B cell (primary cell): Measurements from ENCODE around the gene POT1. TPM values are rescaled to one million over a fixed set of nuclear protein-coding genes. Genes with fewer than 3 reads are reported as not detected.

Experiments
- ATAC-seq: fragments of 200-7000 bp; cut with Tn5 transposase; one replicate; pipeline ENCODE4 v1.10.0; 2021; ENCODE audit warnings: low read depth, mild to moderate bottlenecking, moderate number of reproducible peaks, moderate library complexity
- CTCF ChIA-PET: fragments of 350-600 bp; sonication (Branson Sonifier 250); formaldehyde crosslinking; loops from one replicate; lab custom pipeline; 2021; ENCODE audit warnings: antibody characterized with exemption, inconsistent platforms; lab: Charles Lee
- POLR2A ChIA-PET: fragments of 350-600 bp; sonication (Branson Sonifier 250); formaldehyde crosslinking; loops from one replicate; lab custom pipeline; 2021; ENCODE audit warnings: antibody characterized with exemption; lab: Charles Lee
- DNase-seq: peaks from one replicate; pipeline ENCODE4 v3.0.0; 2013
- H2AFZ ChIP-seq: 2 replicates; pipeline ENCODE4 v1.6.1; 2012; ENCODE audit warnings: mild to moderate bottlenecking, low read depth, low read length; ENCODE audit not compliant: insufficient read depth, poor library complexity, severe bottlenecking
- H3K27ac ChIP-seq, 2 donors: 1 replicate in 1 of 2; 2 replicates in 1 of 2; pipeline ENCODE4 v1.5.1; 2012 to 2013; ENCODE audit warnings: low read length in 2 of 2, mild to moderate bottlenecking in 2 of 2, moderate library complexity in 1 of 2
- H3K27me3 ChIP-seq, 4 experiments: fragments of 200-600 bp in 1 of 4; sonication (generic) in 1 of 4; replicated peaks in 1 of 4; 1 replicate in 2 of 4; 2 replicates in 2 of 4; pipeline versions ENCODE4 v1.6.1 to v1.7.0; 2013 to 2016; ENCODE audit warnings: low read length in 3 of 4, mild to moderate bottlenecking in 2 of 4, mixed read lengths in 1 of 4, moderate library complexity in 1 of 4; ENCODE audit not compliant: insufficient read depth in 4 of 4, control insufficient read depth in 3 of 4; ENCODE audit errors: control extremely low read depth in 1 of 4
- H3K36me3 ChIP-seq, 2 experiments: replicated peaks in 1 of 2; 1 replicate in 1 of 2; 2 replicates in 1 of 2; pipeline versions ENCODE4 v1.6.1 to v1.7.1; 2013; ENCODE audit warnings: low read length in 1 of 2; ENCODE audit not compliant: insufficient read depth in 2 of 2, control insufficient read depth in 1 of 2; ENCODE audit errors: control extremely low read depth in 1 of 2, extremely low read depth in 1 of 2
- H3K4me1 ChIP-seq, 2 donors: fragments of 200-600 bp in 1 of 2; sonication (generic) in 1 of 2; 1 replicate in 1 of 2; 2 replicates in 1 of 2; pipeline versions ENCODE4 v1.5.1 to v1.6.1; 2013 to 2017; ENCODE audit warnings: low read length in 2 of 2; ENCODE audit not compliant: control insufficient read depth in 2 of 2, insufficient read depth in 2 of 2
- H3K4me2 ChIP-seq: replicated peaks from 2 replicates; pipeline ENCODE3; 2012; ENCODE audit warnings: mild to moderate bottlenecking, low read depth, low read length; ENCODE audit not compliant: poor library complexity, severe bottlenecking
- H3K4me3 ChIP-seq, 5 experiments: fragments of 200-600 bp in 1 of 5; sonication (generic) in 1 of 5; 1 replicate in 3 of 5; 2 replicates in 2 of 5; pipeline versions ENCODE4 v1.5.1 to v1.7.0; 2011 to 2016; ENCODE audit warnings: low read length in 4 of 5, mild to moderate bottlenecking in 4 of 5, low read depth in 2 of 5, control low read depth in 1 of 5, moderate library complexity in 1 of 5; ENCODE audit not compliant: insufficient read depth in 1 of 5; ENCODE audit errors: control extremely low read depth in 1 of 5, extremely low read depth in 1 of 5
- H3K79me2 ChIP-seq: fragments of 200-600 bp; sonication (generic); one replicate; pipeline ENCODE4 v1.6.0; 2016; ENCODE audit warnings: low read length; ENCODE audit not compliant: control insufficient read depth, insufficient read depth
- H3K9ac ChIP-seq: fragments of 200-600 bp; sonication (generic); 2 replicates; pipeline ENCODE4 v1.6.1; 2017; ENCODE audit warnings: mild to moderate bottlenecking, low read length, moderate library complexity
- H3K9me3 ChIP-seq, 3 donors: one replicate each; pipeline versions ENCODE4 v1.6.1 to v1.7.1; 2013; ENCODE audit warnings: low read length in 2 of 3; ENCODE audit not compliant: control insufficient read depth in 2 of 3, insufficient read depth in 1 of 3; ENCODE audit errors: control extremely low read depth in 1 of 3
- H4K20me1 ChIP-seq: 2 replicates; pipeline ENCODE4 v1.6.0; 2012; ENCODE audit warnings: mild to moderate bottlenecking, low read length; ENCODE audit not compliant: insufficient read depth, control insufficient read depth, poor library complexity, severe bottlenecking
- H3K27ac Mint-ChIP-seq: one replicate; pipeline ENCODE4 v1.8.0; 2021; ENCODE audit warnings: mixed read lengths
- H3K27me3 Mint-ChIP-seq: one replicate; pipeline ENCODE4 v1.8.0; 2021; ENCODE audit warnings: mixed read lengths
- H3K4me1 Mint-ChIP-seq: one replicate; pipeline ENCODE4 v1.8.0; 2021; ENCODE audit warnings: mixed read lengths
- H3K4me3 Mint-ChIP-seq: one replicate; pipeline ENCODE4 v1.8.0; 2021; ENCODE audit warnings: mixed read lengths
- H3K9me3 Mint-ChIP-seq: one replicate; pipeline ENCODE4 v1.8.0; 2022; ENCODE audit warnings: mixed read lengths; ENCODE audit not compliant: insufficient read depth
- CTCF ChIP-seq: fragments of 200-600 bp; IDR thresholded peaks from one replicate; pipeline ENCODE4 v1.8.0; 2022; ENCODE audit warnings: antibody characterized with exemption, mild to moderate bottlenecking
- EZH2 ChIP-seq: IDR thresholded peaks from 2 replicates; pipeline ENCODE4 v1.6.1; 2012; ENCODE audit warnings: borderline replicate concordance, low read depth, mild to moderate bottlenecking, moderate library complexity, low read length; ENCODE audit not compliant: insufficient read depth, poor library complexity, severe bottlenecking
- WGBS: methylation state at CpG from one replicate; pipeline ENCODE4 v1.1.5; 2013; ENCODE audit warnings: missing lambda C conversion rate; ENCODE audit not compliant: insufficient coverage; 5-methylcytosine and 5-hydroxymethylcytosine counted together
- intact Hi-C: fragments of 100-400 bp; cut with micrococcal nuclease; formaldehyde crosslinking; loops from one replicate; pipeline ENCODE4 v1.10.0; 2022
- polyA plus RNA-seq: library from polyadenylated mRNA; depleted of rRNA; stranded (reverse); fragments of >200 nt; gene quantifications from 2 replicates; pipeline ENCODE4 v1.2.3, GENCODE V29; 2012
- total RNA-seq, 2 donors: library from RNA; stranded (reverse); fragments of 120-200 nt in 1 of 2; gene quantifications; 1 replicate in 1 of 2; 2 replicates in 1 of 2; pipeline versions ENCODE4 v1.2.3 to v1.2.4, GENCODE V29; 2013 to 2022

The POT1 gene
- total and polyA plus RNA-seq, 2 donors (not counting 1 experiment from before 2014, with no cell fraction given): 12.2 to 32.3 TPM

GRCh38 chr7:124779194-124779593, 150.4 kb downstream of the POT1 start:
- WGBS: 92% methylated on average over 2 of the region's 3 CpGs
- no peak overlapping the region for H3K9ac ChIP-seq

GRCh38 chr7:124777268-124777667, 152.4 kb downstream of the POT1 start:
- Histone ChIP-seq H4K20me1 (no peaks in the 10 kb centered on the region), H3K4me2 (no peak overlapping the region), H3K9me3 (no peaks in the 10 kb centered on the region), H3K4me3 (no peak overlapping the region), H3K79me2 (no peaks in the 10 kb centered on the region), H3K9ac (no peak overlapping the region), H3K36me3 (no peaks in the 10 kb centered on the region), H3K4me1 (no peaks in the 10 kb centered on the region), H2AFZ (no peak overlapping the region), H3K27ac (no peak overlapping the region), H3K27me3 (no peaks in the 10 kb centered on the region)
- ChIA-PET CTCF (no interaction called here), POLR2A (no interaction called here)
- TF ChIP-seq CTCF: no peak
- TF ChIP-seq EZH2: no peak
- peaks cover 19% of the 10 kb centered on the region for H3K27me3 Mint-ChIP-seq
- no CpG with 5 or more reads among the region's 2 CpGs for WGBS
- no peak overlapping the region for H3K27ac Mint-ChIP-seq
- H3K4me3 Mint-ChIP-seq: no peak overlapping the region
- no peaks in the 10 kb centered on the region for H3K9me3 Mint-ChIP-seq
- no peak for ATAC-seq
- no peak for DNase-seq
- H3K4me1 Mint-ChIP-seq: no peaks in the 10 kb centered on the region
- intact Hi-C loops: no loop called here

More at GRCh38 chr7:124779194-124779593, 150.4 kb downstream of the POT1 start:
- DNase-seq (no peak), ATAC-seq (no peak)
- TF ChIP-seq CTCF (no peak), EZH2 (no peak)
- Mint-ChIP-seq H3K9me3 (no peaks in the 10 kb centered on the region), H3K4me1 (no peaks in the 10 kb centered on the region), H3K27me3 (peaks cover 10% of the 10 kb centered on the region), H3K27ac (no peak overlapping the region), H3K4me3 (no peak overlapping the region)
- H3K4me3 ChIP-seq: no peak overlapping the region
- no peak overlapping the region for H3K4me2 ChIP-seq
- intact Hi-C loops: no loop called here
- no peak overlapping the region for H3K27ac ChIP-seq
- ChIA-PET POLR2A (no interaction called here), CTCF (no interaction called here)
- no peak overlapping the region for H2AFZ ChIP-seq
- no peaks in the 10 kb centered on the region for H3K4me1 ChIP-seq
- no peaks in the 10 kb centered on the region for H3K36me3 ChIP-seq
- H3K27me3 ChIP-seq: no peaks in the 10 kb centered on the region
- H3K79me2 ChIP-seq: no peaks in the 10 kb centered on the region
- no peaks in the 10 kb centered on the region for H3K9me3 ChIP-seq
- no peaks in the 10 kb centered on the region for H4K20me1 ChIP-seq
